Natural killer cell (primary cell): ENCODE results near the gene AGBL4. TPM values are rescaled to one million over a fixed set of nuclear protein-coding genes. Genes with fewer than 3 reads are reported as not detected.

Experiments
- ATAC-seq, 3 donors: fragments of 150-1000 bp in 2 of 3; fragments of 200-7000 bp in 1 of 3; cut with Tn5 transposase; 1 replicate in 1 of 3; 2 replicates in 2 of 3; pipeline ENCODE4 v1.10.0; 2021; ENCODE audit warnings: mild to moderate bottlenecking in 2 of 3, moderate library complexity in 2 of 3
- DNase-seq, 2 donors: peaks; one replicate each; pipeline versions ENCODE4 v3.0.0 to v3.0.0-alpha.2; 2013 to 2021; ENCODE audit warnings: mixed read lengths in 1 of 2
- H3K27ac ChIP-seq: one replicate; pipeline ENCODE4 v1.5.1; 2013; ENCODE audit warnings: mild to moderate bottlenecking, low read length
- H3K27me3 ChIP-seq: one replicate; pipeline ENCODE4 v1.6.1; 2013; ENCODE audit warnings: low read length; ENCODE audit not compliant: control insufficient read depth, insufficient read depth
- H3K36me3 ChIP-seq: one replicate; pipeline ENCODE4 v1.6.1; 2013; ENCODE audit warnings: low read length; ENCODE audit not compliant: control insufficient read depth, insufficient read depth
- H3K4me1 ChIP-seq: one replicate; pipeline ENCODE4 v1.6.1; 2013; ENCODE audit warnings: low read length; ENCODE audit not compliant: control insufficient read depth, insufficient read depth
- H3K4me3 ChIP-seq: one replicate; pipeline ENCODE4 v1.5.1; 2013; ENCODE audit warnings: low read length
- H3K9me3 ChIP-seq: one replicate; pipeline ENCODE4 v1.6.1; 2013; ENCODE audit warnings: low read length; ENCODE audit not compliant: control insufficient read depth, insufficient read depth
- H3K27ac Mint-ChIP-seq, 2 donors: one replicate each; pipeline ENCODE4 v1.8.0; 2022; ENCODE audit warnings: mild to moderate bottlenecking in 2 of 2, mixed read lengths in 2 of 2, moderate library complexity in 1 of 2
- H3K27me3 Mint-ChIP-seq, 2 donors: one replicate each; pipeline ENCODE4 v1.8.0; 2022; ENCODE audit warnings: low read depth in 2 of 2, mixed read lengths in 2 of 2
- H3K36me3 Mint-ChIP-seq: one replicate; pipeline ENCODE4 v1.8.0; 2022; ENCODE audit warnings: mixed read lengths
- H3K4me1 Mint-ChIP-seq, 2 donors: one replicate each; pipeline ENCODE4 v1.8.0; 2022; ENCODE audit warnings: mixed read lengths in 2 of 2
- H3K4me3 Mint-ChIP-seq: one replicate; pipeline ENCODE4 v1.8.0; 2022; ENCODE audit warnings: mild to moderate bottlenecking, moderate library complexity, mixed read lengths
- H3K9me3 Mint-ChIP-seq, 2 donors: one replicate each; pipeline ENCODE4 v1.8.0; 2022; ENCODE audit warnings: mixed read lengths in 2 of 2
- CTCF ChIP-seq: fragments of 200-600 bp; IDR thresholded peaks from one replicate; pipeline ENCODE4 v1.8.0; 2022; ENCODE audit warnings: antibody characterized with exemption
- WGBS: methylation state at CpG from one replicate; pipeline ENCODE4 v1.1.7; 2013; ENCODE audit warnings: missing lambda C conversion rate; ENCODE audit not compliant: insufficient coverage; 5-methylcytosine and 5-hydroxymethylcytosine counted together
- intact Hi-C: fragments of 100-400 bp; cut with micrococcal nuclease; formaldehyde crosslinking; loops from one replicate; pipeline ENCODE4 v1.14.2; 2022
- total RNA-seq, 4 donors: library from RNA; stranded (reverse); fragments of 120-200 nt in 1 of 4; gene quantifications; one replicate each; pipeline versions ENCODE4 v1.2.3 to v1.2.4, GENCODE V29; 2013 to 2022

Gene AGBL4
- total RNA-seq, 3 donors from 2014 or later (not counting 1 experiment from before 2014, with no cell fraction given) = not detected

DNA sequence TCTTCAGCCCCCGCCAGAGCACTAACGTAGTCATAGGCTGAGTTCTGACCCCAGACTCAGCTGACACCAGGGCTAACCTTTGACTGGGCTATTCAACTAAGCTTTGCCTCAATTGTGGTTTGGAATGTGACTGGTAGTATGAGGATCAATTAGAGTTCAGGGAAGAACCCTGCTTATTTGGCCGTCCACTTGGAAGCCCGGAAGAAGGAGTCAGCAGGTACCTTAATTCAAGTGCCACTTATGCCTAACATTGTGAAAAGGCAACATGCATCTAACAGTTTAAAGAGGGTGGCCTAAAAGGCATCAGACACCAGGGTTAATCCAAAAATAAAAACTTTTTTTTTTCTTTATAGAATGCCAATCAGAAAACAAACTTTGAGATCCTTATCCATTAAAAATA lies 1339.4 kb downstream of the AGBL4 start:
- intact Hi-C loops = no loop called here
- 98% methylated on average over 4 of the region's 4 CpGs for WGBS
- no peaks in the 10 kb centered on the region for H3K4me1 ChIP-seq
- Mint-ChIP-seq H3K9me3 (no peaks in the 10 kb centered on the region), H3K4me1 (no peaks in the 10 kb centered on the region), H3K4me3 (no peak overlapping the region), H3K27ac (no peak overlapping the region), H3K36me3 (no peaks in the 10 kb centered on the region), H3K27me3 (peaks cover 0 to 2% of the 10 kb centered on the region in 2 donors)
- no peaks in the 10 kb centered on the region for H3K9me3 ChIP-seq
- H3K36me3 ChIP-seq = no peaks in the 10 kb centered on the region
- DNase-seq (no peak), ATAC-seq (no peak)
- H3K4me3 ChIP-seq = no peak overlapping the region
- no peak overlapping the region for H3K27ac ChIP-seq
- H3K27me3 ChIP-seq = no peaks in the 10 kb centered on the region
- no peak for TF ChIP-seq CTCF

GRCh38 chr1:48683839-48684238 lies 1339.9 kb downstream of the AGBL4 start:
- no peak overlapping the region for H3K27ac ChIP-seq
- 90% methylated on average over 3 of the region's 3 CpGs for WGBS

DNA sequence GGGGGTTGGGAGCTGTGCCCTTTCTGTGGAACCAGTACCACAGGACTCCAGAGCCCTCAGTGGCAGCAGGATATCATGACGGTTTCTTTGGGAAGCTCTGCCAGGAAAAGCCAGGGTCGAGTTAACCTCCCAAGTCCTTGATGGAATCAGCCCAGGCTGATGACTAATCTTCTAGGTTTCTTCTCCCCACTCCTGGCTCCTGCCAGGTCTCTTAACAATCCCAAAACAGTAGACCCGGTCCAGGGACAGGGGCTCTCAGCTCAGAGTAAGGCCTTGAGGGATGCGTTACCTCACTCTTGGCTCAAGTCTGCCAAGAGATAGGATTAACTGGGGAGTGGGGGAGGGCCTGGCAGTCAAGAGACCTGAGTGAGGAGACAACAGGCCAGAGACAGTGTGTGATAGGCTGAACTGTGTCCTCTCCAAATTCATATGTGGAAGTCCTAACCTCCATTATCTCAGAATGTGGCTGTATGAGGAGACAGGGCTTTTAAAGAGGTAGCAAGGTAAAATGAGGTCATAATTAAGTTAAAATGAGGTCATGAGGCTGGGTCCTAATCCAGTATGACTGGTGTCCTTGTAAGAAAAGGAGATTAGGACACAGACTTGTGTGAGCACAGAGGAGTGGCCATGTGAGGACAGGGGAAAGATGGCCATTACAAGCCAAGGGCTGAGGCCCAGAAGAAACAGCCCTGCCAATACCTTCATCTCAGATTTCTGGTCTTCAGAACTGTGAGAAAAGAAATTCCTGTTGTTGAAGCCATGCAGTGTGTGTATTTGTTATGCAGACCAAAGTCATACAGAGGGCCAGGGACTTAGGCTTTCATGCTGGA lies 1342.1 kb downstream of the AGBL4 start:
- no peak overlapping the region for H3K27ac Mint-ChIP-seq

More at GRCh38 chr1:48683839-48684238, 1339.9 kb downstream of the AGBL4 start:
- Histone ChIP-seq H3K4me1 (no peaks in the 10 kb centered on the region), H3K36me3 (no peaks in the 10 kb centered on the region), H3K27me3 (no peaks in the 10 kb centered on the region), H3K4me3 (no peak overlapping the region), H3K9me3 (no peaks in the 10 kb centered on the region)
- no peaks in the 10 kb centered on the region for H3K9me3 Mint-ChIP-seq
- H3K36me3 Mint-ChIP-seq = no peaks in the 10 kb centered on the region
- H3K4me3 Mint-ChIP-seq = no peak overlapping the region
- H3K27me3 Mint-ChIP-seq = peaks cover 0 to 2% of the 10 kb centered on the region in 2 donors
- ATAC-seq (no peak), DNase-seq (no peak)
- no peak overlapping the region for H3K27ac Mint-ChIP-seq
- intact Hi-C loops = no loop called here
- no peak for TF ChIP-seq CTCF
- no peaks in the 10 kb centered on the region for H3K4me1 Mint-ChIP-seq

More for the DNA sequence above, 1342.1 kb downstream of the AGBL4 start:
- no peaks in the 10 kb centered on the region for H3K9me3 Mint-ChIP-seq
- ATAC-seq (no peak), DNase-seq (no peak)
- H3K4me1 ChIP-seq = no peaks in the 10 kb centered on the region
- H3K36me3 ChIP-seq = no peaks in the 10 kb centered on the region
- no peaks in the 10 kb centered on the region for H3K27me3 ChIP-seq
- H3K27me3 Mint-ChIP-seq = peaks cover 0 to 2% of the 10 kb centered on the region in 2 donors
- no peak overlapping the region for H3K4me3 Mint-ChIP-seq
- H3K9me3 ChIP-seq = no peaks in the 10 kb centered on the region
- no peaks in the 10 kb centered on the region for H3K36me3 Mint-ChIP-seq
- 88% methylated on average over 4 of the region's 4 CpGs for WGBS
- no peak overlapping the region for H3K4me3 ChIP-seq
- intact Hi-C loops = no loop called here
- H3K4me1 Mint-ChIP-seq = no peaks in the 10 kb centered on the region
- no peak overlapping the region for H3K27ac ChIP-seq
- TF ChIP-seq CTCF = no peak
